ENCODE measurements around the gene MYBPHL.

DNA sequence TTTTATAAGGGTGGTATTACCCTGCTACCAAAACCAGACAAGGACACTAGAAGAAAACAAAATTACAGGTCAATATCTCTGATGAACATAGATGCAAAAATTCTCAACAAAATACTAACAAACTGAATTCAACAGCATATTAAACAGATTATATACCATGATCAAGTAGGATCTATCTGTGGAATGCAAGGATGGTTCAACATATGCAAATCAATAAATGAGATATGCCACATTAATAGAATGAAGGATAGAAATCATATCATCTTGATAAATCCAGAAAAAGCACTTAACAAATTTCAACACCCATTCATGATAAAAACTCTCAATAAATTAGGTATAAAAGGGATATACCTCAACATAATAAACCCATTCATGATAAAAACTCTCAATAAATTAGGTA, 24.3 kb upstream of the MYBPHL start:
- no peak for TF ChIP-seq FOXJ3 (CRISPR knock-in tag; IDR thresholded peaks at IDR 0.05)
- no peak for TF ChIP-seq RFX5 (IDR thresholded peaks at IDR 0.05; ENCODE audit: low read length)
- TF ChIP-seq, protein P1, sequence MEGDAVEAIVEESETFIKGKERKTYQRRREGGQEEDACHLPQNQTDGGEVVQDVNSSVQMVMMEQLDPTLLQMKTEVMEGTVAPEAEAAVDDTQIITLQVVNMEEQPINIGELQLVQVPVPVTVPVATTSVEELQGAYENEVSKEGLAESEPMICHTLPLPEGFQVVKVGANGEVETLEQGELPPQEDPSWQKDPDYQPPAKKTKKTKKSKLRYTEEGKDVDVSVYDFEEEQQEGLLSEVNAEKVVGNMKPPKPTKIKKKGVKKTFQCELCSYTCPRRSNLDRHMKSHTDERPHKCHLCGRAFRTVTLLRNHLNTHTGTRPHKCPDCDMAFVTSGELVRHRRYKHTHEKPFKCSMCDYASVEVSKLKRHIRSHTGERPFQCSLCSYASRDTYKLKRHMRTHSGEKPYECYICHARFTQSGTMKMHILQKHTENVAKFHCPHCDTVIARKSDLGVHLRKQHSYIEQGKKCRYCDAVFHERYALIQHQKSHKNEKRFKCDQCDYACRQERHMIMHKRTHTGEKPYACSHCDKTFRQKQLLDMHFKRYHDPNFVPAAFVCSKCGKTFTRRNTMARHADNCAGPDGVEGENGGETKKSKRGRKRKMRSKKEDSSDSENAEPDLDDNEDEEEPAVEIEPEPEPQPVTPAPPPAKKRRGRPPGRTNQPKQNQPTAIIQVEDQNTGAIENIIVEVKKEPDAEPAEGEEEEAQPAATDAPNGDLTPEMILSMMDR (IDR thresholded peaks at IDR 0.05), result no peak
- no peak for TF ChIP-seq TAF1 (IDR thresholded peaks at IDR 0.05; ENCODE audit: borderline replicate concordance, low read depth, low read length)
- no peak for TF ChIP-seq RCOR1 (IDR thresholded peaks at IDR 0.05; ENCODE audit: low read length)
- TF ChIP-seq EP300 (IDR thresholded peaks at IDR 0.05; ENCODE audit: borderline replicate concordance in 1 of 2, low read depth in 1 of 2, low read length in 1 of 2), result no peak
- TF ChIP-seq, protein P2, sequence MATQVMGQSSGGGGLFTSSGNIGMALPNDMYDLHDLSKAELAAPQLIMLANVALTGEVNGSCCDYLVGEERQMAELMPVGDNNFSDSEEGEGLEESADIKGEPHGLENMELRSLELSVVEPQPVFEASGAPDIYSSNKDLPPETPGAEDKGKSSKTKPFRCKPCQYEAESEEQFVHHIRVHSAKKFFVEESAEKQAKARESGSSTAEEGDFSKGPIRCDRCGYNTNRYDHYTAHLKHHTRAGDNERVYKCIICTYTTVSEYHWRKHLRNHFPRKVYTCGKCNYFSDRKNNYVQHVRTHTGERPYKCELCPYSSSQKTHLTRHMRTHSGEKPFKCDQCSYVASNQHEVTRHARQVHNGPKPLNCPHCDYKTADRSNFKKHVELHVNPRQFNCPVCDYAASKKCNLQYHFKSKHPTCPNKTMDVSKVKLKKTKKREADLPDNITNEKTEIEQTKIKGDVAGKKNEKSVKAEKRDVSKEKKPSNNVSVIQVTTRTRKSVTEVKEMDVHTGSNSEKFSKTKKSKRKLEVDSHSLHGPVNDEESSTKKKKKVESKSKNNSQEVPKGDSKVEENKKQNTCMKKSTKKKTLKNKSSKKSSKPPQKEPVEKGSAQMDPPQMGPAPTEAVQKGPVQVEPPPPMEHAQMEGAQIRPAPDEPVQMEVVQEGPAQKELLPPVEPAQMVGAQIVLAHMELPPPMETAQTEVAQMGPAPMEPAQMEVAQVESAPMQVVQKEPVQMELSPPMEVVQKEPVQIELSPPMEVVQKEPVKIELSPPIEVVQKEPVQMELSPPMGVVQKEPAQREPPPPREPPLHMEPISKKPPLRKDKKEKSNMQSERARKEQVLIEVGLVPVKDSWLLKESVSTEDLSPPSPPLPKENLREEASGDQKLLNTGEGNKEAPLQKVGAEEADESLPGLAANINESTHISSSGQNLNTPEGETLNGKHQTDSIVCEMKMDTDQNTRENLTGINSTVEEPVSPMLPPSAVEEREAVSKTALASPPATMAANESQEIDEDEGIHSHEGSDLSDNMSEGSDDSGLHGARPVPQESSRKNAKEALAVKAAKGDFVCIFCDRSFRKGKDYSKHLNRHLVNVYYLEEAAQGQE (IDR thresholded peaks at IDR 0.05; ENCODE audit: low read depth, low read length), result no peak
- TF ChIP-seq SMC3 (IDR thresholded peaks at IDR 0.05; ENCODE audit: low read depth, low read length), result no peak
- no peak for TF ChIP-seq SIN3A (IDR thresholded peaks at IDR 0.05; ENCODE audit: borderline replicate concordance, low read depth, low read length)
- no peak for TF ChIP-seq FOXM1 (IDR thresholded peaks at IDR 0.05; ENCODE audit: low read depth)
